AG09309 (cell line): ENCODE measurements around the gene PGC.

Experiments used
- DNase-seq: peaks from one replicate; pipeline ENCODE4 v3.0.0-alpha.2; 2010; ENCODE audit warnings: low read depth
- H3K4me3 ChIP-seq: 2 replicates; pipeline ENCODE4 v1.5.1; 2011; ENCODE audit warnings: mild to moderate bottlenecking, low read depth, low read length, moderate library complexity; ENCODE audit not compliant: control insufficient read depth
- CTCF ChIP-seq: IDR thresholded peaks from 2 replicates; pipeline ENCODE4 v1.5.1; 2011; ENCODE audit warnings: mild to moderate bottlenecking, low read depth, low read length, inconsistent platforms; ENCODE audit not compliant: insufficient read depth, control insufficient read depth; ENCODE audit errors: missing control alignments

Gene PGC

GRCh38 chr6:41734666-41735426, 12.4 kb downstream of the PGC start:
- DNase-seq: no peak
- no peak for TF ChIP-seq CTCF
- H3K4me3 ChIP-seq: peak overlapping the region; percentile 78

- DNase-seq: no peak
- peak overlapping the region; percentile 78 for H3K4me3 ChIP-seq
- TF ChIP-seq CTCF: no peak
Observed at GRCh38 chr6:41733707-41734665, 13.2 kb downstream of the PGC start.

- no peak for TF ChIP-seq CTCF
- H3K4me3 ChIP-seq: peak overlapping the region; percentile 78
- DNase-seq: no peak
Observed at GRCh38 chr6:41733360-41733706, 13.9 kb downstream of the PGC start.

- DNase-seq: no peak
- peak overlapping the region; percentile 78 for H3K4me3 ChIP-seq
- no peak for TF ChIP-seq CTCF
Observed at GRCh38 chr6:41732591-41733359, 14.4 kb downstream of the PGC start.

- H3K4me3 ChIP-seq: no peak overlapping the region
- no peak for TF ChIP-seq CTCF
- no peak for DNase-seq
Observed at GRCh38 chr6:41732149-41732548, 15.0 kb downstream of the PGC start.

GRCh38 chr6:41731561-41732086, 15.6 kb downstream of the PGC start:
- no peak for DNase-seq
- H3K4me3 ChIP-seq: no peak overlapping the region
- no peak for TF ChIP-seq CTCF
